GM21528 (cell line): ENCODE results near the gene TERT.

Experiments used
- ATAC-seq: cut with Tn5 transposase; IDR thresholded peaks from one replicate; pipeline ENCODE4 v1.9.1; 2021; ENCODE audit warnings: mild to moderate bottlenecking, moderate library complexity; ENCODE audit not compliant: unreplicated experiment, low FRiP score

Gene TERT

DNA sequence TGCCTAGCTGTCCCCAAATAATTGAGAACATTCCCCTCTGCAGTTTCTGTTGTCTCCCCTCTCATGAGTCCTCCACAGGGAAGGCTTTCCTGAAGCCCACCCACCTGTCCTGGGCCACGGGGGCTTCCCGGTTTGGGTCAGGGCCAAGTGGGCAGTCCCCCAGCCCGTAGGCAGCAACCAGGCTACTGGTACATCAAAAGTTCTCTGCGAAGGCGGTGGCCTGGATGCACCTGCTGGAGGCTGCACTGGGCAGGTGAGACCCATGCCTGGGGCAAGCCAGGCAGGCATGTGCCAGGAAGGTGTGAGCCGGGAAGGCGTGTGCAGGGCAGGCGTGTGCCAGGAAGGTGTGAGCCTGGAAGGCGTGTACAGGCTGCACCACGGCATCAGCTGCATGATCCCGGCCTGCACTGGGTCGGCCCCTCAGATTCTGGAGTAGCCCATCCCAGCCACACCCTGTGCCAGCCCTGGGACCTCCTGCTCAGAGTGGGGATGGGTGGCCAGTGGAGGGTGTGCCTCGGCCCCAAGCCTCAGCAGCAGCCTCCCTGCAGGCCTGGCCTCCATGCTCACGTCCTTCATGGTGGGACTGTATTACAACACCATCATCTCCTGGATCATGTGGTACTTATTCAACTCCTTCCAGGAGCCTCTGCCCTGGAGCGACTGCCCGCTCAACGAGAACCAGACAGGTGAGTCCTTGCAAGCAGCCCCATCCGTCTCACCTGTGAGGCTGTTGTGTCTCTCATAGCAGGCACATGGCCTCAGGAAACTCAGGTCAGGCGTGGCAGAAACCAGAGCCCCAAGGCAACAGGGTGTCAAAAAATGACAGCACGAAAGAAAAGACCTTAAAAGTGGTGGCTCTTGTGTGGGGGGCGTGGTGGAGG lies 84.7 kb downstream of the TERT start:
- no peak for ATAC-seq

DNA sequence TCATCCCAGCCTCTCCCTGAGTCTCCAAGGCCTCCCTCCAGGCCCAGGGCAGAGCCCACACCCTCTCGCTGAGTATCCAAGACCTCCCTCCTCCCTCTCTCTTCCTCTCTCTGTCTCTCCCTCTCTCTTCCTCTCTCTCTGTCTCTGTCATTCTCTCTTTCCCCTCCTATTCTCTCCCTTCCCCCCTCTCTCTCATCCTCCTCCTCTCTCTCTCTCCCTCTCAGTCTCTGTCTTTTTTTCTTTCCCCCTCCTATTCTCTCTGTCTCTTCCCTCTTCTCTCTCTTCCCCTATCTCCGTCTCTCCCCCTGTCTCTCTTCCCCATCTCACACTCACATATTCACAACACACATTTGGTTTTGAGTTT lies 85.4 kb downstream of the TERT start:
- no peak for ATAC-seq

DNA sequence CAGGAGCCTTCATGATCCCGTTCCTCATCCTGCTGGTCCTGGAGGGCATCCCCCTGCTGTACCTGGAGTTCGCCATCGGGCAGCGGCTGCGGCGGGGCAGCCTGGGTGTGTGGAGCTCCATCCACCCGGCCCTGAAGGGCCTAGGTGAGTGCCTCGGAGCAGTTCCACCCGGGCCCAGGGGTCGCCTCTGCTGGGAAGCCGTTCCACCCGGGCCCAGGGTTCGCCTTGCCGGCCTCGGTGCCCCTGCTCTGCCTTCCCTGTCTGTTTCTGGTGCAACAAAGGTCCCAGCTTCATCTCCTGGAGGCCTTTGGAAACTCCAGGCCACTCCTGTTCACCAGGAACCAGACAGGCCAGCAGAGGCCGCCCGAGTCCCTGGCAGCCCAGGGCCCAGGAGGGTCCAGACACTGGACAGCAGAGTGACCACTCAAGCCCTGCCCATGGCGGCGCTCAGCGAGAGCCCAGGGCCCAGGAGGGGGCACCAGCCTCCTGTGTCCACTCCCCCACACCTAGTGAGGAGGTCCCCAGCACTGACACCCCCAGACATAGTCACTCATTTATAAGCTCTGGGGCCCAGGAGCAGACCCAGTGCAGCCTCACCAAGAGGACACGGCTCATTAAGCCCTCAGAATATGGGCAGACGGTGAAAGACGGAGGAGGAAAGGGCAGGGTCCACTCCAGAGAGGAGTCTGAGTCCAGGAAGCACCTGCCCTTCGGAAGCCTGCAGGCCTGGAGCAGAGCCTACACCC lies 86.0 kb downstream of the TERT start:
- no peak for ATAC-seq

DNA sequence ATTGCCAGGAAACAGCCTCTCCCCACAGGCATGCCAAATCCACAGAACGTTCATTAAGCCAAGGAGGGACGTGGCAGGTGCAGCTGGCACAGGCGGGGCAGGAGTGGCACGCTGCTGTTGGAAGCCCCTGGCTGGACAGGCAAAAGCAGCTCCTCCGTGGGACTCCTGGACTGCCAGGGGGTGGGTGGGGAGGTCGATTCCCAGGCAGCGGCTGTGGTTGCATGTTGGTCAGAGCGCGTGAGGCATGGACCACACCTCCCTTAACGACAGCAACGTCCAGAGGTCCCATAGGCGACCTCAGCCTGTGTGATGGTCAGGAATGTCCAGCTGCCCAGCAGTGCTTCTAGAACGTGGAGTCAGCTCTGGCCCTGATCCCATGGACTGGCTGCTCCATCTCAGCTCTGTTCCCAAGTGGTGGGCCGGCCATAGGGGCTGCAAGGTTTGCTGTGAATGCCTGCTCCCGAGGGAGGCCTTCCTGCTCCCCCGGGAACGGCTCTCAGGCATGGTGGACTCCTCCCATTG lies 86.6 kb downstream of the TERT start:
- no peak for ATAC-seq

DNA sequence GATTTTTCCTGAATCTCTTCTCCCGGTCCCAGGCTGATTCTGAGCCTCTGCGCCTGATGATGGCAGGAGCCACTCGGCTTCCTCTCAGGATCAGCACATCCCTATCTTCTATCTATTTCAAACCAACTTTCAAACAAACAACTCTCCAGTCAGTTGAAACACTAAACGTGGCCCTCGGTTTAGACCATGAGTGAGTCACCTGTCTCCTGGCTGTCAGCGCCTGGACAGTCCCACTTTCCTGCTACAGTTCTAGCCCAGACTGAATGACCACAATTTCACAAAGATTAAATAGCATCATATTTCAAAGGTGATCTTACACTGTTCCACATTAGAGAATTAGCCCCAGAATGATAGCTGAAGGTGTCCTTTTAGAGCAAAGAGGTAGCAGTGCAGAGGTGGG lies 87.3 kb downstream of the TERT start:
- ATAC-seq: no peak

DNA sequence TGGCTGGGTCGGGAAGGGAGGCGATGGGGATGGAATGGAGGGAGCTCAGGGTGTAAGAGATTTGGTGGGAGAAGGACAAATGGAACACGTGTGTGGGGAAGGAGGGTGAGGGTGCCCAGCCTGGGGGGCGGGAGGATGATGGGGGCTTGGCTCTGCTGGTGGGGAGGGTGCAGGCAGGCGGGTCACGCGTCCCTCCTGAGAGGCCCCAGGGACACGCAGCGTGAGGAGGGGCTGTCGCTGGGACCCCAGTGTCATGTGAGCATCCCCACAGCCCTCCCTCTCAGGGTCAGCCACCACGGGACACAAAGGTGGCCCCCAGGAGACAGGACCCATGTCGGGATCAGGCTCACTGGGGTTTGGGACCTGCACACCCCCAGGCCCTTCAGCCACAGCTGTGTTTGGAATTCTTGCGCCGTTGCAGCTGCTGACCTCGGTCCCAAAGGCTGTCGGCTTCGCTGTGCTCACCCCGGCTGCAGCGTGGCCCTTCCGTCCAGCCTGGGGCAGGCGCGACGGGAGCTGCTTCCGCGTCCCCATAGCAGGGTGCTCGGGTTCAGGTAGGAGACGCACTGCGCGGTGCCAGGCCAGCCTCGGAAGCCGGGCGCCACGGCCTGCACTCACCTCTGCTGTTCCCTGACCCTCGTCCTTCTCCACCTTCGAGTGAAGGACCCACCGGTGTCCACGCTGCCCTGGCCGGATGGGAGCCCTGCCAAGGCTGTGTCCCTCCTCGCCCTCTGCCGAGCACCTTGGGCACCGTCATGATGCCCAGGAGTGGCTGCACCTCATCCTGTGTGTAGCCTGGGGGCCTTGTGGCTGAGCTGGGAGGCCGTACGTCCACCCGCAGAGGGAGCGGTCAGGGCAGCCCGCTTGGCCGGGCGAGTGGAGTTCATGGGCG lies 88.1 kb downstream of the TERT start:
- ATAC-seq: no peak

DNA sequence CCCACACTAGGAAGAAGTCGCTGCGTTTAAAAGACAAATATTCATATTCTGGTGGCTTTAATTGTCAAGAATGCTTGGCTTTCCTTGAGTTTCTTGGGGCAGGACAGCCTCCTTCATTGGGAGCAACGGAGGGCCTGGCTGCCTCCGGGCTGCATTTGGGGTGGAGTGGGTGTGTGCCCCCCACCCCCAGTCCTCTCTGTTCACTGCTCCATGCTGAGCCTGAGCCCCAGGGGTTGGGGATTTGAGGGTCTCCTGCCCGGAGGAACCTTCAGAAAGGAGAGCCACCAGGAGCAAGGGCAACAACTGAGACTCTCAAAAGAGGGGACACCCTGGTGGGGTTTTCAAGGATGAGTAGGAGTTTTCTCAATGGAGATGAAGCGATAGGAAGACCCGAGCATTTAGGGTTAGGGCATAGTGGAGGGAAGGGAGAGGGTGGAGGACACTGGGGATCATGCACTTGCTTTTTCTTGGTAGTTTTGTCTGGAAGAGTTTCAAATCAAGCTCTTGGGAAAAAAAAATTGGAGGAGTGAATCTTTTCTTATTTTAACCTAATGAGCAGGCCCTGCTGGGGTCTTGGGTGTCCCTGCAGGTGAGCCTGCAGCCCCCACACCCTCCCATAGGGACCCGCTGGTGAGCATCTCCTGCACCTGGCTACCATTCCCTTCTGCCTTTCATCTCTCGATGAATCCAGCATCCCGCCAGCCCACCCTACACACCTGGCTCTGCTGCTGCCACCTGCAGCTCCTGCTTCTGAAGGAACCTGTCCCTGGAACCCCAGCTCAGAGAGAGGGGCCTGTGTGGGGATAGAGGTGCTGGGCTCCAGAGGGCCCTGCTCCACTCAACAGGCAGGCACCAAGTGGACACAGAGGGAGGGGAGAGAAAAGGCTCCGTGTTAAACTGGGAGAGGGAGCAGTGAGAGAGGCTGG lies 89.3 kb downstream of the TERT start:
- ATAC-seq: no peak

DNA sequence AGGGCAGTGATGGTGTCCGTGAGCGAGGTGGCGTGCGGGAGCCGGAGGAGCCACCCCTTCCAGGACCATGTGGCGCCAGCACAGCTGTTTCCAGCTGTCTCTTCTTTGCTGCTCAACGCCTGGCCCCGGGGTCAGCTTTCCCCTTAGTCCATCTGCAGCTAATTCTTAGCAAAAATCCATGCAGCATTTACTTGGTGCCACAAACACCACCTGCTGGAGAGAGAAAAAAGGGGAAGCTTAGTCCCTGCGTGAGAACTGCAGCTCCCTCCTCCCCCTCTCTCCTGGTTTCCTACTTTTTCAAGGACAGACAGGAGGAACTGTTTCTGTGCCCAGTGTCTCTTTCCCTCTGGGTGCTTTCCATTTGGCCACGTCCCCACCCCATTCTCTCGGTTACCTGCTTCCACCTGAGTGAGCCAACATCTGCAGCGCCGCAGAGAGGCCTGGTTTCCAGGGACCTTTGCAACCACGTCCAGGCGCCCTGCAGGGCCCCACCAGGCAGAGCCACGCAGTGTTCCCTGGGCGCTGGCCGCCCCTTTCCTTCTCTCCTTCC lies 90.1 kb downstream of the TERT start:
- ATAC-seq: no peak

DNA sequence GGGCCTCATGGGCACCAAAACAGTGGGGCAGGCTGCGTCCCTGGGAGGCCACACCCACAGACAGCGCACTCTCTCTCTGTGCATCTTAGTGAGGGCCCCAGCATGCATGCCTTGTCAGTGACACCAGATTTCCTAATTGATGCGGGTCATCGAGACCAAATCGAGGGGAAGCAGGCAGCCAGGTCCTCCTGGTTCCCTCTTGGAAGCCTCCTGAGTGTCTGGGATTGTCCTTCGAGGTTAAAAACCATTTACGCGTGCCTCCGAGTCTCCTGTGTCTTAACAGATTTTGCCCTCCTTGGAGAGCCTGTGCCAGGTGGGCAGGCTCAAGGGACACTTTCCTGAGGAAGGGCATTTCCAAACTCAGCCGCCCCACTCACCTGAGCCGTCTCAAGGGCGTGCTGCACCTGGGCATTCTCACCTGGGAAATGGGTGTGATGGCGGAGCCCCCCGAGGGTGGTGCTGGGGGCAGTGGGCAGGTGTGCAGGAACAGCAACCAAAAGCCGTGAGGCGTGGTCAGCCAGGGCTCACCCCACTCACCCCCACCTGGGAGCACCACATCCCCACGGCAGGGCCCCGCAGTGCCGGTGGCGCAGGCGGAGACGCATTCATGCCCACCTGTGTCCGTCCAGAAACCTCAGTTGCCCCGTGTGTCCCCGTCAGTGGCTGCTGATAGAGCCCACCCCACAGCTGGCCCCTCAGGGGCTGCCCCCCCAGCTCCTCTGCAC lies 90.7 kb downstream of the TERT start:
- no peak for ATAC-seq

DNA sequence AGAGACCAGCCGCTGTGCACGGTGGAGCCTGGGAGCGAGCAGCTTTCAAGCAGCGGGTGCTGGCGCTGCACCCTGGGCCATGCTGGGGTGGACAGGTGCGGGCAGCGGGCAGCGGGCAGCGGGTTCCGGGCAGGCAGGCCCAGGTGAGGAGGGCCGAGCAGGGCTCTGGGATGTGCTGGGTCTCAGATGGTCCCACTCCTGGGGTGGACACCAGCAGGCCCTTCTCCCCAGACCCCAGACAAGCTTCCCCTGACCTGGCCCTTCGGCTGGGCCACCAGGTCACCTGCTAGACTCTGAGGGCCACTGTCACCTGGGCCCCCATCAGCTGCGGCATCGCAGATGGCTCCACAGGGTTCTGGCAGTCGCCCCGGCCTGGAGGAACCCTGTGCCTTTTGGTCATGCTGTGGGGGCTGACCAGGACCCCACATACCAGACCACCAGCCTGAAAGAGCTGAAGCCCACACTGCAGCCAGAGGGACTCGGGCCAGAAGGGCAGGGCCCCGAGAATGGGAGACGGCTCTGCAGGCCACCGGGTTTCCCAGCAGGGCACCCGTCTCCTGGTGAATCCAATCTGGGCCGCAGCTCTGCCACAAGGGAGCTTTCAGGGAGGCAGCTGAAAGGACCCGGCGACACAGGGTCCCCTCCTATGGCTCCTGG lies 91.4 kb downstream of the TERT start:
- ATAC-seq: no peak
